Inflammatory macrophage treated with lipopolysaccharide for 4 hours (primary cell): ENCODE measurements around the gene DCP1A.
A peak's percentile ranks its signal among the peaks of the same experiment; 100 is the strongest.
"Not testable (repeated sequence)": the region's sequence is repeated elsewhere in the genome, so short reads cannot be mapped to it uniquely, and the experiment has no call there.

Experiments used
- DNase-seq: peaks from one replicate; pipeline ENCODE4 v3.0.0-alpha.2; 2020

Gene DCP1A

GRCh38 chr3:53327986-53328385, 19.4 kb downstream of the DCP1A start:
- DNase-seq: peak; percentile 52

- DNase-seq: no peak
Observed at GRCh38 chr3:53324105-53324504, 23.2 kb downstream of the DCP1A start.

- DNase-seq: peak; percentile 8
Observed at GRCh38 chr3:53320697-53321096, 26.6 kb downstream of the DCP1A start.

GRCh38 chr3:53318522-53318921, 28.8 kb downstream of the DCP1A start:
- no peak for DNase-seq

- DNase-seq: no peak
Observed at GRCh38 chr3:53312832-53313231, 34.5 kb downstream of the DCP1A start.

GRCh38 chr3:53311882-53312281, 35.5 kb downstream of the DCP1A start:
- DNase-seq: no peak

- DNase-seq: no peak
Observed at GRCh38 chr3:53303957-53304356, 43.4 kb downstream of the DCP1A start.

GRCh38 chr3:53303549-53303948, 43.8 kb downstream of the DCP1A start:
- no peak for DNase-seq

GRCh38 chr3:53300826-53301225, 46.5 kb downstream of the DCP1A start:
- DNase-seq: peak; percentile 26

GRCh38 chr3:53299611-53300023, 47.7 kb downstream of the DCP1A start:
- peak; percentile 71 for DNase-seq

GRCh38 chr3:53295410-53295809, 51.9 kb downstream of the DCP1A start:
- no peak for DNase-seq

- no peak for DNase-seq
Observed at GRCh38 chr3:53293867-53294266, 53.5 kb downstream of the DCP1A start.

- DNase-seq: no peak
Observed at GRCh38 chr3:53288214-53288613, 59.1 kb downstream of the DCP1A start.

- DNase-seq: peak; percentile 77
Observed at GRCh38 chr3:53287131-53287629, 60.2 kb downstream of the DCP1A start.

GRCh38 chr3:53286727-53287126, 60.6 kb downstream of the DCP1A start:
- DNase-seq: no peak

GRCh38 chr3:53282581-53282980, 64.8 kb downstream of the DCP1A start:
- no peak for DNase-seq

- no peak for DNase-seq
Observed at GRCh38 chr3:53278667-53279066, 68.7 kb downstream of the DCP1A start.

- no peak for DNase-seq
Observed at GRCh38 chr3:53274938-53275605, 72.3 kb downstream of the DCP1A start.

GRCh38 chr3:53273146-53273670, 74.1 kb downstream of the DCP1A start:
- DNase-seq: no peak

GRCh38 chr3:53269888-53270880, 77.2 kb downstream of the DCP1A start:
- peak; percentile 87 for DNase-seq

- DNase-seq: not testable (repeated sequence)
Observed at GRCh38 chr3:53269193-53269592, 78.2 kb downstream of the DCP1A start.

GRCh38 chr3:53267766-53268165, 79.6 kb downstream of the DCP1A start:
- no peak for DNase-seq

- DNase-seq: no peak
Observed at GRCh38 chr3:53264718-53265117, 82.6 kb downstream of the DCP1A start.

GRCh38 chr3:53263907-53264306, 83.4 kb downstream of the DCP1A start:
- no peak for DNase-seq
